HG03103 (cell line): Measurements from ENCODE around the gene ZFPM1.

Experiments used
- ATAC-seq: cut with Tn5 transposase; IDR thresholded peaks from one replicate; pipeline ENCODE4 v1.9.1; 2021; ENCODE audit warnings: low read depth; ENCODE audit not compliant: unreplicated experiment

Gene ZFPM1

DNA sequence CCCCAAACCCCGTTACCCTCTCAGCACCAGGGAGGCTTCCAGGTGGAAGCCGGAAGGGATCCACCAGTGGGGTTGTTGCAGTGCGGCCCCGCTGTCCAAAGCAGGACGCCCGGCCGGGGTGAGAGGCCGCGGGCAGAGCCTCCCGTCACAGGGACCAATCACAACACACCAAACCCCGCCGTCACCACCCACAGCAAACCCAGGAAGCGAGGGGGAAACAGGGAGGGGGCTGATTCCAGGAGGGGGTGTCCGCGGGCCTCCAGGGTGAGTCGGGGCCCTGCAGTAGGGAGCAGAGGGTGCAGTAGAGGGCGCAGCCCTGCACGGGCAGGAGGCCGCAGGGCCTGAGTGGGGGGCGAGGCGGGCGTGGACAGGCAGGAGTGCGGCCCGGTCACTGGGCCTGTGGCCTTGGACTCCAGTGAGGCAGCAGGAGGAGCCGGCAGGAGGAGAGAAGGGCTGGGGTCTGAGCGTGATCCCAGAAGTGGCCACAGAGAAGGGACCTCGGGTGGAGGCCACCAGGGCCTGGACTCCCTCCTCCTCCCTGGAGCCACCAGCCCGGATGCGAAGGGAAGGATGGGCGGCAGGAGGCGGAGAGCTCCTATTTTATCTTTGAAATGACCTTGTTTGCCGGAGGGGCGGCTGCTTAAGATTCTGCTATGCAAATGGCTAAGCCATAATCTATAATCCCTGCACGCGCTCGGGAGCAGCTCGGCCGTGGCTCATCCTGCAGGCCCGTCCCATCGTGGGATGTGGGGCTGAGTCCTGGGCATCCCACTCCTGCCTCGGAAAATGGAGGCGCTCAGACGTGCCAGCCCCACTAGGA lies 41.5 kb downstream of the ZFPM1 start:
- no peak for ATAC-seq

- ATAC-seq, result no peak
These were observed 42.2 kb downstream of the ZFPM1 start for GRCh38 chr16:88495268-88495772.

DNA sequence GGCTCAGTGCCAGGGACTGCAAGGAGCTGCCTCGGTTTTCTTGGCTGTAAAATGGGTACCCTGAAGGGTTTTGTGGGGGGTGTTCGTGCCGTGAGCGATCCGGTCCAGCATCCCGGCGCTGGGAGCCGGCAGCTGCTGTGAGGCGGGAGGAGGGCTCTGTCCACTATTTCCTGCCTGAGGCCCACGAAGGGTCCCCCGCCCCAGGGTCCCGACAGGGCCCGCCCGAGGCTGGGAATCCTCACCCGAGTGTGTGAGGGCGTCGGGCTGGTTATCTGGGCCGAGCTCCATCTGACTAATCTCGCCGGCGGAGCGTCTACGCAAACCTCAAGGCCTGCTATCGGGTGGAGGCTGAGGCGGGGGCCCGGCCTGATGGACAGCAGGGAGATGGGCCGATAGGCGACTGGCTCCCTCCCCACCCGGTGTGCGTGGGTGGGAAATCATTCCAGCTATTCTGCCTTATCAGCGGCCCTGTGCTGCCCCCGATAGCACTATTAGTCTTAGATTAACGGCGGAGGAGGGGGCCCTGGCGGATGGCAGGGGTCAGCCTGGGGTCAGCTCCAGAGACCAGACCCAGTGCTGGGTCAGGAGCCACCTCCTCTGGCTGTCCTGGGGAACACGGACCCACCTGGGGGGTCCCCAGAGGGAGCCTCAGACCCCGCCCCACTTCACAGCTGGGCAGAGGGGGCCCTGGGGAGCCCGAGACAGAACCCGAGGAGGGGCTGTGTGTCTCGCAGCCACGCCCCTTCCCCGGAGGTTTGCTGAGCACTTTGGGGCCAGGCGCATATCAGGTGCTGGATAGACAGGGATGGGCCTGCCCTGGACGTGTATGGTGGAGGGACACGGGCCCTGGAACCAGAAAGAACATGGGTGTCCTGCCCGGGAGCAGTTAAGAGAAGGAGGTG lies 44.7 kb downstream of the ZFPM1 start:
- no peak for ATAC-seq

- no peak for ATAC-seq
These were observed 45.6 kb downstream of the ZFPM1 start for GRCh38 chr16:88498576-88499208.

DNA sequence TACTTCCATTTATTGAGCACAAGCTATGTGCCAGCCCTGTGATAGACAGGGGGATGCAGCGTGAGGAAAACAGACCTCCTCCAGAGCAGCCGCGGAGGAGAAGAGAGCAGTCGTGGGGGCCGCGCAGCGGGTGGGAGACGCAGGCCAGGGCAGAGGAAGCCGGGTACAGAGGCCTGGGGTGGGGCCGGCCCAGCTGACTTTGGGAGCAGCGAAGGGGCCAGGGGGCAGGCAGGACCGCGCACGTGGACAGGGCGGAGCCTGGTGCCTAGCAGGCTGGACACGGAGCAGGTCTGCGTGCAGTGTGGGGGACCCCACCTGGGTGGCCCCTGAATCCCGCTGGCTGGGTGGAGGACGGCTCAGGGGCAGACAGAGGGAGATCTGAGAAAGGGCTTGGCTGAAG lies 46.2 kb downstream of the ZFPM1 start:
- ATAC-seq, result no peak

DNA sequence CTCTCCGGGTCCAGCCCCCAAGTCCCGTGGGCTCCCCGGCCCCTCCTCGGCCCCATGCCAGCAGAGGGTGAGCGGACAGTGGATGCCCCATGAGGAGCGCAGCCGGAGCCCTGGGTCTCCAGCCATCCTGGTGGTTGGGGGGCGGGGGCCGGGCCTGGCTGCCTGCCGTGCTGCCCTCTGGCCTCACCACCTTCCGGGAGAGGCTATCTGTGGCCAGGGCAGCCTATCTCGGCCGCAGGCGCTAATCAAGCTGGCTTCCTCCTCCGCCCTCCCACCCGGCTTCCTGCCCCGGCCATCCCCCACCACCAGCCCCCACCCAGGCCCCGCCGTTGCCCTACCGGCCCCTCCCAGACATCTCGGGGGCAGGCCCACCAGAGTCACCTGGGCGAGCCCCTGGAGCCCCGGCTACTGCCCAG lies 46.8 kb downstream of the ZFPM1 start:
- ATAC-seq, result no peak

GRCh38 chr16:88500255-88500661 lies 47.2 kb downstream of the ZFPM1 start:
- ATAC-seq, result no peak

DNA sequence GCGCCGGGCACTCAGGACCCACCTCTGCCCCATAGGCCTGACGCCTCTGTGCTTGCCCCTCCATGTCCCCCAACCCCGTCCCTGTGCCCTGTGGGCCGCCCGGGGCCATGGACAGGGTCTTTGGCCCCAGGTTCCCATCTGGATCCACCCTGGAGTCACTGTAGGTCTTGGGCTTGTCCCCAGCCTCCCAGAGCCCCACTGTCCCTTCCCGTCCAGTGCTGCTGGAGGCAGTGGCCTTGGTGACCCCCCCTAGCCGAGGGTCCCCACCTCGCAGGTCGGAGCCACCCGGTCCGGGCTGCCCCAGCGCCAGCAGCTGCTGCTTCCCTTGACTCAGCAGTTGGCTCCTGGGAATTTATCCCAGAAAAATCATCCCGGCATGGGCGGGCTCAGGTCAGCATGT lies 49.3 kb downstream of the ZFPM1 start:
- no peak for ATAC-seq

- no peak for ATAC-seq
These were observed 49.7 kb downstream of the ZFPM1 start for GRCh38 chr16:88502776-88503280.

- no peak for ATAC-seq
These were observed 50.3 kb downstream of the ZFPM1 start for GRCh38 chr16:88503374-88503770.

DNA sequence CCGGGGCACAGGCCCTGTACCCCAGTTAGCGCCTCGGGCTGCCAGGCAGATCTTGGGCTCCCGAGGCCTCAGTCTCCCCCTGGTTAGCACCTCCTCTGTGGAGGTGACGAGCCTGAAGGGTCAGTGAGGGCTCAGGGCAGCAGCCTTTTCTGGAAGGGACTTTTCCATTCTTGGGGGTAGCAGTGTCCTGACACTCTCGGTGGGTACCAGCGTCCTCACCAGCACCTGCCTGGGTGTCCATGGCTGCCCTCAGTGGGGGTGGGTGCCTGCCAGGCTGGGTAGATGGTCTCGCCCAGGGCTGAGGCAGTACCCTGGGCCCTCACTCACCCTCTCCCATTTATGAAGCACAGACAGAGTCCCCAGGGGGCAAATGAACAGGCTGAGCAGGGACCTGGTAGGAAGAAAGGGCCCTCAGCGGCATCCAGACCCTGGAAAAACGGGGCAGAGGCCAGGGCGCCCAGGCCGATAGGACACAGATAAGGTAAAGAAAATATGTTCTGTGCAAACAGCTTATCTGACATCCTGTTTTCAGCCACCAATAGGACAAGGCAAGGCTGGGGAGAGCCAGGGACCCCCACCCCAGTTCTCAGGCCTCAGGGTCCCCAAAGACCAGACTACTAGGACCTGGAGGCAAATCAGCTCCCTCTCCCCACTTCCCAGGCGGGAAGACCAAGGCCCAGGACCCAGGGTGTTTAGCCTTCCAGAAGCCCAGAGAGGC lies 50.9 kb downstream of the ZFPM1 start:
- no peak for ATAC-seq

GRCh38 chr16:88504489-88505404 lies 51.7 kb downstream of the ZFPM1 start:
- no peak for ATAC-seq

DNA sequence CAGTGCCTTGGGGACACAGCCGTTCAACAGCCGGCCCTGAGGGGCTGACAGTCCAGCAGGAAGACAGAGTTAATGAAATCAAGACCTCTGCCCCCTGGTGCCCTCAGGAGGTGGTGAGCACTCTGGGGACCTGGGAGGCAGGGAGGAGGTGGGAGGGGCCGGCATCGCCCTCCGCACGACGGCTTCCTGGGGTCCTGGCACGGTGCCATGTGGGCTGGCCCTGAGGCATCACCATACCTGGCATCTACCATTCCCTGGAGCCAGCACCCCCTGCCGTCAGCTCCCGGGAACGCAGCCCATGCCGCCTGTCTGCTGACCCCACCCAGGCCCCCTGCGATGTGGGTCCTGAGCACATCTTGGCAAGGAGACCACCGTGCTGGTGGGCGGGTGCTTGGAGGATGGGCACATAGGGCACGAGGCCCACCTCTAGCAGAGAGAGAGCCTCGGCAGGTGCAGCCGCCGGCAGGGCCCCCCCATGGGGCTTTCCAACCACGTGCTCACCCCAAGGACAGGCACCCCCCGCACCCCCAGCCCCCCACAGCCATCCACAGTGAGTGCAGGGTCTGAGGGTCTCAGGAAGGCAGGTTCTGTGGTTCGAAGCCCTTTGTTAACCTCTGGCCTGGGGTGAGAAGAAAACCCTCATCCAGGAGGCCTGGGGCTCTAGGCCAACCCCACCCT lies 52.5 kb downstream of the ZFPM1 start:
- ATAC-seq, result no peak

DNA sequence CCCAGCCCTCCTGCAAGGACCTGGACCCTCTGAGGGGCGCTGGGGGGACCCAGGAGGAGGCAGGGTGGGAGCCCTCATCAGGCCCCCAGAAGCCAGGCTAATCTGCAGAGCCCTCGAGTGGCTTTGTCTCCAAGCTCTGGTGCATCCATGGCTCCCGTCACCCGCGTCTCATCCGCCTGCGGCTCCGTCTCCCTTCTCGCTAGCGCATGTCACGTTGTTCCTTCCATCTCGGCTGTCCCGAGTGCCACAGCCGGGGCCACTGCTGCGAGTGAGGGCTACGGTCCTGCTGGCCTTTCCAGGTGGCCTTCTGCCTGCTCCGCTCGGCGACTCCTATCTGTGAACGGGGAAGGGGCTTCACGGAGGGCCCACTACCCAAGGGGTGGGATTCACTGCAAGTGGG lies 53.6 kb downstream of the ZFPM1 start:
- no peak for ATAC-seq

DNA sequence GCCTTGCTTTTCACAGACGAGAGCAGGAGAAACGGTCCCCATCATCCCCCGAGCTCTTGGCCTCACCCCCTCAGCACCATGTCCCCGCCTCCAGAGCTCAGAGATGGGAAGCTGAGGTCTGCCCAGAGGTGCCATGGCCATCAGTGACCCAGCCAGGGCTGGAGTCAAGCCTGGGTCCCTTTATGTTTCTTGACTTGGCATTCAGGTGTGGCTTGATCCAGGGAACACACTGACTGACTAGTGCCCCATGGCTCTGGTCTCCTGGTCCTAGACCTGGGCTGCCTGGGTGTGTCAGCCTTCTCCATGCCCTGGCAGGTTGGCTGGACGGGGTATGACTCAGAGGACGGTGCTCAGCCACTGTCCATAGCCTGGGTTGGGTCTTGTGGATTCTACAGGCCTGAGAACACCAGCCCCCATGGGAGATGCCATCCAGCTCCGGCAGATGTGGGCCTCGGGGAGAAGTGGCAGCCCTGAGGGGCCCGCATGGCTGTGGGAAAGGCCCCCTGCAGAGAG lies 54.2 kb downstream of the ZFPM1 start:
- ATAC-seq, result no peak

DNA sequence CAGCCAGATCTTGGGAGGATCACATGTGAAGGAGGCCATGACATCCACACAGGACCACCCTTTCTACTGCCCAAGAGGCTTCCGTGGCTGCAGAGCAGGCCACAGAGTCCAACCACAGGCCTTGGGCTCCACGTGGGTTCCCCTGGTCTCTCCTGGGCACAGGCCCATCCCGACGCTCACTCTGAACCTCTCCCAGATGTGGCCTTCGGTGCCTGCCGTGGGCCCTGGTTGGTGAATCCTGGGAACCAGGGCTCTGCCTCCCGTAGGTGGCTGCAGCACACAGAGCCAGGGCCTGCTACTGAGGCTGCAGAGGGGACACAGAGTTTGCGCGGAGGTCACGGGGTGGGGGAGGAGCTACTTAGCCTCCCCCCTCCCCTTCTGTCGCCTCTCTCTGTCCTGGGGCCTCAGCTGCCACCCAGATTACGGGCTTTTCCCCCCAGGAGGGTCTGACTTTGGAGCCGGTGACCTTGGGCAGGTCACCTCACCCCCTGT lies 55.3 kb downstream of the ZFPM1 start:
- no peak for ATAC-seq

GRCh38 chr16:88508868-88509748 lies 56.0 kb downstream of the ZFPM1 start:
- no peak for ATAC-seq
